DND-41 (cell line): ENCODE measurements around the gene SPATS2.

ENCODE experiments used
- CTCF ChIP-seq: IDR thresholded peaks from 2 replicates; pipeline ENCODE4 v1.5.1; 2012; ENCODE audit warnings: borderline replicate concordance, low read length, moderate library complexity, mild to moderate bottlenecking; ENCODE audit not compliant: poor library complexity, severe bottlenecking; ENCODE audit errors: extremely low read depth
- EZH2 ChIP-seq: IDR thresholded peaks from 3 replicates; pipeline ENCODE4 v1.6.1; 2012; ENCODE audit warnings: borderline replicate concordance, low read depth, mild to moderate bottlenecking, moderate library complexity, low read length, inconsistent platforms; ENCODE audit not compliant: severe bottlenecking

DNA sequence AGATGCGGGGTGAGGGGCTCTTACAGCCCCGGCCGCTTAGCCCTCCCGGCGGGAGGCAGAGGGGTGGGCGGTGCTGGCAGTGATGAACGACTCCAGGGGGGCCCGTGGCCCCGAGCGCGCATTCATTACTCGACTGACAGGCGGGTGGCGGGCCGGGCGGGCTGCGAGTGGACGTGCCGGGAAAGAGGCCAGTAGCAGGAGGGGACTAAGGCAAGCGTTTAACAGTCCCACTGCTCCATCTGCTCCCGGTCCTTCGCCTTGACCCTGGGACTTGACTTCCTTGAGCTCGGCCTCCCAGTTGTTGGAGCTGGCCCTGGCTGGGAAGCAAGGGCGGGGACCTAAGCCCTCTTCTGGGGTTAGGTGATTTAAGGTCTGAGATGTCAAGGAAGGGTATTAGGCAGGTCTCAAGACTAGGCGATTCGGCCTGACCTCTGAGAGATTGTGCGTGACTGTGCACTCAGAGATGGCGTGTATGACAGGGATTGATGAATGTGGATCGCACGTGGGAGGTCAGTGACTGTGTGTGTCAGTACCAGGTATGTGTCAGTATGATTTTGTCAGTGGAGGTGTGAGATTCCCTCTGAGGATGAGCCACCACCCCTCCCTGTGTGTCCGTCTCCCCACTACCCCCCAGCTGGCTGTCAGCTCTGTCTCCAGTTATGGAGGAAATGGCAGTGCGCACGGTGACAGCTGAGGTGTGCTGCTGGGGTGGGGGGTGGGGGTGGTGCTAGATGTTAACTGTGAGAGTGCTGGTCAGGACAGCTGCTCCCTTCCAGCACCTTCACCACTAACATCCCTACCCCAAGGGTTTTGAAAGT lies 24.1 kb upstream of the SPATS2 start:
- peak; percentile 2 for TF ChIP-seq CTCF
- TF ChIP-seq EZH2: no peak
